ENCODE data around the gene GRIK4. TPM values are rescaled to one million over a fixed set of nuclear protein-coding genes. Genes with fewer than 3 reads are reported as not detected.

GRIK4 gene
- total RNA-seq, 2 experiments from 2014 or later, result not detected

DNA sequence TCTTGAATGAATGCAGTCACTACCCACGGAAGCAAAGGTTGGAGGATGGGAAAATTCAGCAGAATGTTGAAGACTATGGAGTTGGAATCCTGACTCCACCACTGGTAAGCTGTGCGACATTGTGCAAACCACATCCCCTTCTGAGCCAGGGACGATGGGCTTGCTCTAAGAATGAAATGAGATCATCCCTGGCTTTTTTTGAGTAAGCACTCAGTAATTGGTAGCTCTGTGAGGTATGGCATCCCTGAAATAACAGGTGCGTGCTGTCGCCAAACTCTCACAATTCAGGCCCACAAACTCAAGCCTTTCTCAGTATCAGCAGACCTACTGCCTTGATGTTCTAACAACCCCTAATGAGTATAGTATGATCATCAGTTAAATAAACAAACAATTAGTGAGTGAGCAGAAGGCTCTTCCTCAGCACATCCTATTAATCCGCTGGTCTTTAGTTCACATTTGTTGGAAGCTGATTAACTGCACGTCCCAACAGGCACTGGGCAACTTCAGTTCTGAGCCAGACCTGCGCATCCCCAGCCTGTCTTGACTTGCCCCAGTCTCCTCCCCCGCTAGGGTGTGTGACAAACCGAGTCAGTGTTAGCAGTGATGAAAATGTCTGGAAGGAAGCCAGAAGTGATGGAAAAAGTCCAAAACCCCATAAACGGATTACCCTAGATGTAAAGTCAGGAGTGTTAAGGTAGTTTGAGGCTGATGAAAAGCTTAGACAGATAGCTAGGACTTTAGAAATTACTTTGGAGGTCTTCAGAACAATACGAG, 235.5 kb downstream of the GRIK4 start:
- POLR2A ChIA-PET, result interaction anchor here (0.6 to 1.3 kb wide), 3 partner anchors 25 to 243 kb away, joined by 3 read pairs; no protein-coding TSS in a partner anchor
- Mint-ChIP-seq H3K36me3 (ENCODE audit: low read depth) (no peaks in the 10 kb centered on the region), H3K9me3 (no peaks in the 10 kb centered on the region), H3K4me3 (no peak overlapping the region), H3K4me1 (ENCODE audit: low read depth) (no peaks in the 10 kb centered on the region), H3K27me3 (no peaks in the 10 kb centered on the region), H3K27ac (no peak overlapping the region)
- TF ChIP-seq, protein P1, sequence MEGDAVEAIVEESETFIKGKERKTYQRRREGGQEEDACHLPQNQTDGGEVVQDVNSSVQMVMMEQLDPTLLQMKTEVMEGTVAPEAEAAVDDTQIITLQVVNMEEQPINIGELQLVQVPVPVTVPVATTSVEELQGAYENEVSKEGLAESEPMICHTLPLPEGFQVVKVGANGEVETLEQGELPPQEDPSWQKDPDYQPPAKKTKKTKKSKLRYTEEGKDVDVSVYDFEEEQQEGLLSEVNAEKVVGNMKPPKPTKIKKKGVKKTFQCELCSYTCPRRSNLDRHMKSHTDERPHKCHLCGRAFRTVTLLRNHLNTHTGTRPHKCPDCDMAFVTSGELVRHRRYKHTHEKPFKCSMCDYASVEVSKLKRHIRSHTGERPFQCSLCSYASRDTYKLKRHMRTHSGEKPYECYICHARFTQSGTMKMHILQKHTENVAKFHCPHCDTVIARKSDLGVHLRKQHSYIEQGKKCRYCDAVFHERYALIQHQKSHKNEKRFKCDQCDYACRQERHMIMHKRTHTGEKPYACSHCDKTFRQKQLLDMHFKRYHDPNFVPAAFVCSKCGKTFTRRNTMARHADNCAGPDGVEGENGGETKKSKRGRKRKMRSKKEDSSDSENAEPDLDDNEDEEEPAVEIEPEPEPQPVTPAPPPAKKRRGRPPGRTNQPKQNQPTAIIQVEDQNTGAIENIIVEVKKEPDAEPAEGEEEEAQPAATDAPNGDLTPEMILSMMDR (IDR thresholded peaks at IDR 0.05), result no peak
- DNase-seq, result no peak
- CTCF ChIA-PET, result interaction anchor here (0.6 to 1.6 kb wide), 2 partner anchors 34 to 849 kb away, joined by 3 to 4 read pairs; no protein-coding TSS in a partner anchor
- intact Hi-C loops (cut with micrococcal nuclease), result no loop called here
- ATAC-seq, result no peak

- ChIA-PET CTCF (interaction anchor here (0.6 to 1.6 kb wide), 2 partner anchors 35 to 850 kb away, joined by 3 to 4 read pairs; no protein-coding TSS in a partner anchor), POLR2A (interaction anchor here (1.3 kb wide), 1 partner anchor 26 kb away, joined by 3 read pairs; no protein-coding TSS in a partner anchor)
- no peaks in the 10 kb centered on the region for H3K36me3 Mint-ChIP-seq (ENCODE audit: low read depth)
- intact Hi-C loops (cut with micrococcal nuclease), result no loop called here
- H3K4me3 Mint-ChIP-seq, result no peak overlapping the region
- H3K27me3 Mint-ChIP-seq, result no peaks in the 10 kb centered on the region
- TF ChIP-seq, protein P1 (IDR thresholded peaks at IDR 0.05), result no peak
- ATAC-seq, result no peak
- no peak for DNase-seq
- H3K27ac Mint-ChIP-seq, result no peak overlapping the region
- no peaks in the 10 kb centered on the region for H3K9me3 Mint-ChIP-seq
- no peaks in the 10 kb centered on the region for H3K4me1 Mint-ChIP-seq (ENCODE audit: low read depth)
Measured at GRCh38 chr11:120747850-120748814, 236.6 kb downstream of the GRIK4 start.

- no peak overlapping the region for H3K27ac Mint-ChIP-seq
- intact Hi-C loops (cut with micrococcal nuclease), result no loop called here
- H3K9me3 Mint-ChIP-seq, result no peaks in the 10 kb centered on the region
- DNase-seq, result no peak
- H3K4me1 Mint-ChIP-seq (ENCODE audit: low read depth), result no peaks in the 10 kb centered on the region
- H3K4me3 Mint-ChIP-seq, result no peak overlapping the region
- no peak for ATAC-seq
- TF ChIP-seq, protein P1 (IDR thresholded peaks at IDR 0.05), result no peak
- H3K36me3 Mint-ChIP-seq (ENCODE audit: low read depth), result no peaks in the 10 kb centered on the region
- POLR2A ChIA-PET, result no interaction called here
- no peaks in the 10 kb centered on the region for H3K27me3 Mint-ChIP-seq
- CTCF ChIA-PET, result no interaction called here
Measured at GRCh38 chr11:120749395-120749794, 237.8 kb downstream of the GRIK4 start.

DNA sequence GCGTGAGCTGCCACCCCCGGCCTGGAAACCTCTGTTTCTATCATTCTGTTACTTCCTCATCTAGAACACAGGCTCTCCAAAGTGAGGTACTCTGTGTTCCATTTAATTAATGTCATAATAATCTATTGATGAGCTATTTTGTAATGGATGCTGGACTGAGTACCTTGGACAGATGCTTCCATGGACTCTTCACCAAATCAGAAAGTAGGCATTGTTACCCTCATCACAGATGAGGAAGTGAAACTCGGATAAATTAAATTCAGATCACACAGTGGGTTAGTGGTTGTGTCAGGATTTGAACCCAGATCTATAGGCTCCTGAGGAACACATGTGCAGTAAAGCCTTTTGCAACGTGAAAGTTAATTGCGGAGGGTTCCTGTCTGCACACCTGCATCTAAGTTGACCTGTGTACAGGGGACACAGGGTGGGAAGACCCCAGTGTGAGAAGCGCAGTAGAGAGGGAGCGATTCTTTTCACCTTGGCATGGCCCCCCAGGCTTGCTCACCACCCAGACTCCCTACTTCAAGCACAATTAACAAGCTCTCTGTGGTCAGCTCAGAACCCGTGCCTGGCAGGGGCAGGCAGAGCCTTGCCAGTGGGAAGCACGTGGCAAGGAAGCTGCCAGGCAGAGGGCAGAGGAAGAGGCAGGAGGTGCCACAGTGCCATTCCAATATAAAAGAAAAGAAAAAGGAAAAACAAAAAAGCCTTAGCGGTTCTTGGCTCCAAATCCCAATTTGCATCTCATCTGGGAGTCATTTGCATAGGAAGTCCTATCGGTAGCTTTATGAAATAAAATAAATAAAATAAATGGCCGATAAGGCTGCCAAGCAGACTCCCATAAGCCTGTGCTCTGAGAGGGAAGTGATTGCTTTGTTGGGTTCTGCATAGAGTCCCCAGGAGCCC, 239.3 kb downstream of the GRIK4 start:
- Mint-ChIP-seq H3K36me3 (ENCODE audit: low read depth) (no peaks in the 10 kb centered on the region), H3K27ac (no peak overlapping the region), H3K27me3 (no peaks in the 10 kb centered on the region), H3K4me1 (ENCODE audit: low read depth) (no peaks in the 10 kb centered on the region), H3K9me3 (no peaks in the 10 kb centered on the region), H3K4me3 (no peak overlapping the region)
- POLR2A ChIA-PET, result no interaction called here
- CTCF ChIA-PET, result no interaction called here
- DNase-seq, result no peak
- no peak for ATAC-seq
- intact Hi-C loops (cut with micrococcal nuclease), result no loop called here
- TF ChIP-seq, protein P1 (IDR thresholded peaks at IDR 0.05), result no peak
